GM21390 (cell line): ENCODE results near the gene NMRK2.
"Not testable (repeated sequence)": the region's sequence is repeated elsewhere in the genome, so short reads cannot be mapped to it uniquely, and the experiment has no call there.

Experiments
- ATAC-seq: cut with Tn5 transposase; IDR thresholded peaks from one replicate; pipeline ENCODE4 v1.9.1; 2021; ENCODE audit not compliant: unreplicated experiment

NMRK2 gene

GRCh38 chr19:3936506-3937442 lies 3.9 kb downstream of the NMRK2 start:
- no peak for ATAC-seq

DNA sequence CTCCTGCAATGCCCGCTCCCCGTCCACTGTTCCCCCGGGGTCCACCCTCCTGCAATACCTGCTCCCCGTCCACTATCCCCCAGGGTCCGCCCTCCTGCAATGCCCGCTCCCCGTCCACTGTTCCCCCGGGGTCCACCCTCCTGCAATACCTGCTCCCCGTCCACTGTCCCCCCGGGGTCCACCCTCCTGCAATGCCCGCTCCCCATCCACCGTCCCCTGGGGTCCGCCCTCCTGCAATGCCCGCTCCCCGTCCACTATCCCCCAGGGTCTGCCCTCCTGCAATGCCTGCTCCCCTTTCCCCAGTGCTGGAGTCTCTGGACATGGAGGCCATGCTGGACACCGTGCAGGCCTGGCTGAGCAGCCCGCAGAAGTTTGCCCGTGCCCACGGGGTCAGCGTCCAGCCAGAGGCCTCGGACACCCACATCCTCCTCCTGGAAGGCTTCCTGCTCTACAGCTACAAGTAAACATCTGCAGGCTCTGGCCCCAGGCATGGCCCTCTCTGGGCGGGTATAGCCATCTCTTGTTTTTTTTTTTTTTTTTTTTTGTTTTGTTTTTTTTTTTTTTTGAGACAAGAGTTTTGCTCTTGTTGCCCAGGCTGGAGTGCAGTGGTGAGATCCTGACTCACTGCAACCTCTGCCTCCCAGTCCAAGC lies 5.6 kb downstream of the NMRK2 start:
- ATAC-seq = not testable (repeated sequence)

GRCh38 chr19:3942790-3943409 lies 10.0 kb downstream of the NMRK2 start:
- ATAC-seq = no peak

GRCh38 chr19:3944018-3944721 lies 11.3 kb downstream of the NMRK2 start:
- ATAC-seq = no peak

DNA sequence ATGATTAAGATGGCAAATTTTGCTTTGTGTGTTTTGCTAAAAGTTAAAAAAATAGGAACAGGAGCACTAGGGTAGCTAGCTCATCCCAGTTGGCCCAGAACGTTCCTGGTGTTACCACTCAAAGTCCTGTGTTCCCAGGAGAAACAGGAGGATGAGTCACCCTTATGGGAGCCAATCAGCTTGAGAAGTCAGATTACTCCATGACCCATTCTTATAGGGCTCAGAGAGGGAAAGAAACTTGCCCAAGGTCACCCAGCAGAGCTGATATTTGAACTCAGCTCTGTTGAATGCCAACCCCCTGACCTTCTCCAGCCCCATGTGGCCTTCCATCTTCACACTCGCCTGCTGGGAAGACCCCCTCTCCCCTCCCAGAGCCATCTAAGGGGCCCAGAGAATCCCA lies 13.0 kb downstream of the NMRK2 start:
- ATAC-seq = no peak

- ATAC-seq = not testable (repeated sequence)
Measured at GRCh38 chr19:3947316-3947933, 14.6 kb downstream of the NMRK2 start.

GRCh38 chr19:3949294-3949693 lies 16.4 kb downstream of the NMRK2 start:
- no peak for ATAC-seq

DNA sequence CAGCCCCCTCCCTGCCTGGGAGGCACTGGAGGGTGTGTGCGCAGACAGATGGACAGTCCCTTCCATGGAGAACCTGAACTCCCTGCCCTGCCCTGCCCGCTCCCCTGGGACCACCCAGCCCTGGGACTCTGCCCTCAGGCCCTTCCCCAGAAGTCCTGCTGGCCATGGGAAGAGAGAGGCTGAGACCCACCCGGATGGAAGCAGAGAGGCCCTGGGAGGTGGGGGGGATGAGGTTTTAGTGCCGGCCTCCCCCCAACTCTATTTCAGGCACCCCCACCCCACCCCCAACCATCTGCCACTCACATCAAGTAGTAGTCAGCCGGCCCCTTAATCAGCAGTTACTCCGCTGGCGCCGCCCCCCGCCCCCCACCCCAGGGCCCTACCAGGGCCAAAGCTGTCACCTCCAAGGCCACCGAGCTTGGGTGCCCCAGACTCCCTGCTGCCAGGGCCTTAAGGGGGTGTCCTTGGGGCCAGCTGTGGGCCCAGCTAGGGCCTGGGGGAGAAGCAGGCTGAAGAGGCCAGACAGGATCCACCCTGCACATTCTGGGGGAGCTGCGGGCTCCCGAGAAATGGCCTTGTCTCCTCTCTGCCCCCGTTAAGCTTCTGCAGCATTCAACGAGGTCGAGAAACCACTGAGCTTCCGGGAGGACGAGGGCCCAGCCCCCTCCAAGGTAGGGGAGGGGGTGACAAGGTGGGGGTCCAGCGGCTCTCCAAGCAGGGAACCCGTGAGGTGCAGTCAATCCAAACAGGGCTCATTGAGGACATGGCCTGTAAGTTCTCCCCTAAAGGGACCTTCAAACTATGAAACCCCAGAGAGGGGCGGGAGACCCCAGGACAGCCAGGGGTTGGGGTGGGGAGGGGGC lies 17.4 kb downstream of the NMRK2 start:
- no peak for ATAC-seq

- no peak for ATAC-seq
Measured at GRCh38 chr19:3950871-3951861, 18.3 kb downstream of the NMRK2 start.

- not testable (repeated sequence) for ATAC-seq
Measured at GRCh38 chr19:3952755-3953276, 19.9 kb downstream of the NMRK2 start.

- no peak for ATAC-seq
Measured at GRCh38 chr19:3954107-3954506, 21.2 kb downstream of the NMRK2 start.

- ATAC-seq = not testable (repeated sequence)
Measured at GRCh38 chr19:3955276-3955675, 22.4 kb downstream of the NMRK2 start.

DNA sequence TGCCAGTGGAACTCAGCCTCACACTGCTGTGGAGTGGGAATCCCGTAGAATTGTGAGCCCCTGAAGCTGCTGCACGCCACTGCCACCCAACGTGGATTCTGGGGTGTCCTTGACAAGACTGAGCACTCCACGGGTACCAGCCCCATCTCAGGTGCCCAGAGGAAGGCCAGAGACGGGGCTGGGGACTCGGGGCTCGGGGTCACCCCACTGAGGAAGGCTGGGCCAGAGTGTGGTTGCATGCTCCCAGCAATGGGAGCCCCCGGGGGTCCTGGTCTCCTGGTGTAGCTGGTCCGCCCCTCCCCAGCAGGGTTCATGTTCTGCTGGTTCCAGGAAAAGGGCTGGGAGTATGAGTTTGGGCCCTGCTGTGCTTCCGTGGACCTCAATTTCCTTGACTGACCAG lies 22.8 kb downstream of the NMRK2 start:
- no peak for ATAC-seq

DNA sequence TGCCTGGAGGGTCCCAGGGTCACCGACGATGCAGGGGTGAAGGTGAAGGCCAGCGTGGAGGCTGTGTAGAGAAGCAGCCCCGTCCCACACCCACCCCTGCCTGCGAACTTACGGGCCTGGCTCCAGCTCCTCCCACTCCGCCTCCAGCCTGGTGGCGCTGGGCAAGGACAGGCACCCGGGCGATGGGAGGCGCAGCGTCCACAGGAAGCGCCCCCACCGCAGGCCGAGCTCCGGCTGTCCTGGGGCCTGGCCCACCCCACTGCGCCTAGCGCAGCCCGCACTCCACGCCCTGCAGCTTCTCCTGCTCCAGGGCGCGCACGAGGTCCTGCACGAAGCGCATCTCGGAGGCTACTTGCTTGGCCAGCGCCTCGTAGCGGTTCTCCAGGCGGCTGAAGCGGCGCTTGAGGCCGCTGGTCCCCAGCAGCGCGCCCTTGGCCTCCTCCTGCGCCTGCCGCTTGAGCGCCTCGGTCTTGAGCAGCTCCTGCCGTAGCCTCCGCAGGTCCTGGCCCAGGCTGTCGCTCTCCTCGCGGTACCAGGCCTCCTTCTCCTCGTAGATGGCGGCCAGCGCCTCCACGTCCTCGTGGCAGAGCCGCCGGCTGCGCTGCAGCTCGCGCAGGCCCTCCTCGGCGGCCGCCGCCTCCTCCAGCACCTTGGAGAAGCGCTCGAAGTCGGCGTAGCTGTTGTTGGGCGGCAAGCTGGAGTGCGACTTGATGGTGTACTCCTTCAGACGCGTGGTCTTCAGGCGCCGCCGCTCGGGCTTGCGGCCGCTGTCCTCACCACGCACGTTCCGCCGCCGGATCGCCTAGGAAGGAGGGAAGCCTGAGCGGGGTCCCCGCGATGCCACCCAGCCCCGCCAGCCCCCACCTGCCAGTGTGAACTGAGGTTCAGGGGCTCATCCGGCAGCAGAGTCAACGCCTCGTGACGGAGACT lies 26.2 kb downstream of the NMRK2 start:
- no peak for ATAC-seq

DNA sequence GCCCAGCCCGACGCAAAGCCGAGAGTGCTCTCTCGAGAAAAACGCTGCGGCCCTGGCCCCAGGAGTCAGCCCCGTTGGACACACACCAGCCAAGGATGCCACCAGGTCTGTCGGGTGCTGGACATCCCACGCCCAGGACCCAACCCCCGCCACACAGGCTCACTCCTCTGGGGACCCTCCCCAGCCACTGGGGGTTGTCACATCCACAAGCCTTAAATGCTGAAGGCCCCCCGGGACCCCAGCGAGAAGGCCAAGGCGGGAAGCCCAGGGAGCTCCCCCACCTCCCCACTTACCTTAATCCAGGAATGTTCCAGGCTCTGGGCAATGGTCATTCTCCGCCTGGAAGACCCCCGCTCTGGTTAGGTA lies 26.9 kb downstream of the NMRK2 start:
- ATAC-seq = no peak

DNA sequence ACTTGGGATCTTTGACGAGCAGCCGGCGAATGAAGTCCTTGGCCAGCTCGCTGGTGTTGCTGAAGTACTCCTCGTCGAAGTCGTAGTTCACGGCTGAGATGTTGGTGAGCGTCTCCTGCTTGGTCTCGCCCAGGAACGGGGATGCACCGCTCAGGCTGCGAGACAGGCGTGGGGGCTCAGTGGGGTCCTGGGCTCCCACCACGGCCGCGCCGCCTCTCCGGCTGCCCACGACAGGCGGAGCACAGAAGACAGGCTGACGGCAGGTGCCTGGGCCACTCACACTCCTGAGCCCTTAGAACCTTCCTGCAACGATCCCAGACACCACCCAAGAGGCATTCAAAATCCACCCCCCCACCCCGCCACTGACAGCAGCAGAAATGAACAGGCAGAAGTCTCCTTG lies 28.1 kb downstream of the NMRK2 start:
- ATAC-seq = no peak

- no peak for ATAC-seq
Measured at GRCh38 chr19:3963458-3964255, 30.8 kb downstream of the NMRK2 start.
